Ovary (tissue), 3 donors: ENCODE data around the gene NR2F1-AS1.

Experiments used
- EP300 ChIP-seq: sonication (generic); formaldehyde crosslinking; IDR thresholded peaks from one replicate; pipeline ENCODE4 v1.6.1; 2017; ENCODE audit warnings: antibody characterized with exemption
- POLR2A ChIP-seq: fragments of 450-650 bp; IDR thresholded peaks from one replicate; pipeline ENCODE4 v1.6.1; 2017; ENCODE audit warnings: antibody characterized with exemption, mild to moderate bottlenecking, moderate library complexity
- TF ChIP-seq, protein P1 (sequence below), 3 donors: fragments of 450-650 bp in 2 of 3; fragments of 200-600 bp in 1 of 3; IDR thresholded peaks; one replicate each; pipeline versions ENCODE4 v1.5.1 to v1.8.0; 2016 to 2022; ENCODE audit warnings: antibody characterized with exemption in 3 of 3, mild to moderate bottlenecking in 1 of 3
- donor health status: DM: no; HTN: no; CAD: no.

DNA sequence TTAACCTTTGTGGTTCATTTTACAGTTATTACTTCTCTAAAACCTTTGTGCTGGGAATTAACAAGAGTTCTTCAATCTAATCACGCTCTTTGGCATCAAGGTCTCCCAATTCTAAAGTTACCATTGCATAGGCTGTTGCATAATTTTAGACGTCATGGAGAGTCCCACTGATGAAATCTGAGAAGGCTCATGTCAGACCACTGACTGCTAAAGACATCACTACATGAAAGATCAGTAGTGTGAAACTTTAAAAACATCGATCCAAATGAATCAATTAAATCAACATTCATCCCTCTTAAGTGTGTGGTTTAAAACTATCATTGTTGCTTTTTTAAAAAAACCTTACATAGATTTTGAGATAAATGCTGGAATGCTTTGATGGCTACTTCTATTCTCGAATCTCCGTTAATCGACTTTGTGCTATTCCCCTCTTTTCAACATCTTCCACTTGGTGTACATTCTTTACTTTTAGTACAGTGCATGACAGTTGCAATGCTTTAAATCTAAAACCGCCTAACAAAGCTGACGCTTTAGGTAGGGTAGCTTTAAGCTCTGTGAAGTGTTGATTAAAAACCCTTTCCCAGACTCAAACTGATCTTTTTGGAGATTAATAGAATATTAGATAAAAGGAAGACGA is 35.6 kb upstream of the NR2F1-AS1 start:
- TF ChIP-seq POLR2A (no peak), EP300 (no peak)
- TF ChIP-seq, protein P1, sequence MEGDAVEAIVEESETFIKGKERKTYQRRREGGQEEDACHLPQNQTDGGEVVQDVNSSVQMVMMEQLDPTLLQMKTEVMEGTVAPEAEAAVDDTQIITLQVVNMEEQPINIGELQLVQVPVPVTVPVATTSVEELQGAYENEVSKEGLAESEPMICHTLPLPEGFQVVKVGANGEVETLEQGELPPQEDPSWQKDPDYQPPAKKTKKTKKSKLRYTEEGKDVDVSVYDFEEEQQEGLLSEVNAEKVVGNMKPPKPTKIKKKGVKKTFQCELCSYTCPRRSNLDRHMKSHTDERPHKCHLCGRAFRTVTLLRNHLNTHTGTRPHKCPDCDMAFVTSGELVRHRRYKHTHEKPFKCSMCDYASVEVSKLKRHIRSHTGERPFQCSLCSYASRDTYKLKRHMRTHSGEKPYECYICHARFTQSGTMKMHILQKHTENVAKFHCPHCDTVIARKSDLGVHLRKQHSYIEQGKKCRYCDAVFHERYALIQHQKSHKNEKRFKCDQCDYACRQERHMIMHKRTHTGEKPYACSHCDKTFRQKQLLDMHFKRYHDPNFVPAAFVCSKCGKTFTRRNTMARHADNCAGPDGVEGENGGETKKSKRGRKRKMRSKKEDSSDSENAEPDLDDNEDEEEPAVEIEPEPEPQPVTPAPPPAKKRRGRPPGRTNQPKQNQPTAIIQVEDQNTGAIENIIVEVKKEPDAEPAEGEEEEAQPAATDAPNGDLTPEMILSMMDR (IDR thresholded peaks at IDR 0.05): no peak
